ENCODE results near the gene IZUMO1R.

IZUMO1R gene

GRCh38 chr11:94325681-94326080, 21.3 kb downstream of the IZUMO1R start:
- TF ChIP-seq CTCF (IDR thresholded peaks at IDR 0.05; ENCODE audit: insufficient read depth, low read depth, low read length, missing control alignments), result peak; percentile 56
- DNase-seq (ENCODE audit: low read depth), result peak; percentile 74
- H3K4me3 ChIP-seq (ENCODE audit: low read length), result no peak overlapping the region

GRCh38 chr11:94326947-94327346, 22.6 kb downstream of the IZUMO1R start:
- no peak overlapping the region for H3K4me3 ChIP-seq (ENCODE audit: low read length)
- no peak for DNase-seq (ENCODE audit: low read depth)
- TF ChIP-seq CTCF (IDR thresholded peaks at IDR 0.05; ENCODE audit: insufficient read depth, low read depth, low read length, missing control alignments), result no peak

GRCh38 chr11:94328587-94329080, 24.3 kb downstream of the IZUMO1R start:
- TF ChIP-seq CTCF (IDR thresholded peaks at IDR 0.05; ENCODE audit: insufficient read depth, low read depth, low read length, missing control alignments), result no peak
- H3K4me3 ChIP-seq (ENCODE audit: low read length), result no peak overlapping the region
- no peak for DNase-seq (ENCODE audit: low read depth)

- TF ChIP-seq CTCF (IDR thresholded peaks at IDR 0.05; ENCODE audit: insufficient read depth, low read depth, low read length, missing control alignments), result no peak
- H3K4me3 ChIP-seq (ENCODE audit: low read length), result no peak overlapping the region
- no peak for DNase-seq (ENCODE audit: low read depth)
These were observed 25.1 kb downstream of the IZUMO1R start for GRCh38 chr11:94329501-94329900.

- no peak overlapping the region for H3K4me3 ChIP-seq (ENCODE audit: low read length)
- DNase-seq (ENCODE audit: low read depth), result peak; percentile 83
- TF ChIP-seq CTCF (IDR thresholded peaks at IDR 0.05; ENCODE audit: insufficient read depth, low read depth, low read length, missing control alignments), result no peak
These were observed 26.4 kb downstream of the IZUMO1R start for GRCh38 chr11:94330789-94331188.

GRCh38 chr11:94332814-94333213, 28.4 kb downstream of the IZUMO1R start:
- DNase-seq (ENCODE audit: low read depth), result no peak
- H3K4me3 ChIP-seq (ENCODE audit: low read length), result no peak overlapping the region
- no peak for TF ChIP-seq CTCF (IDR thresholded peaks at IDR 0.05; ENCODE audit: insufficient read depth, low read depth, low read length, missing control alignments)

GRCh38 chr11:94336033-94336432, 31.7 kb downstream of the IZUMO1R start:
- DNase-seq (ENCODE audit: low read depth), result no peak
- no peak for TF ChIP-seq CTCF (IDR thresholded peaks at IDR 0.05; ENCODE audit: insufficient read depth, low read depth, low read length, missing control alignments)
- no peak overlapping the region for H3K4me3 ChIP-seq (ENCODE audit: low read length)
